NCI-H1417 (cell line): ENCODE data around the gene PPP3CA.

ENCODE experiments used
- DNase-seq, 3 experiments: peaks; one replicate each; lab custom pipeline; 2025; lab: John Stamatoyannopoulos, UW

The PPP3CA gene

DNA sequence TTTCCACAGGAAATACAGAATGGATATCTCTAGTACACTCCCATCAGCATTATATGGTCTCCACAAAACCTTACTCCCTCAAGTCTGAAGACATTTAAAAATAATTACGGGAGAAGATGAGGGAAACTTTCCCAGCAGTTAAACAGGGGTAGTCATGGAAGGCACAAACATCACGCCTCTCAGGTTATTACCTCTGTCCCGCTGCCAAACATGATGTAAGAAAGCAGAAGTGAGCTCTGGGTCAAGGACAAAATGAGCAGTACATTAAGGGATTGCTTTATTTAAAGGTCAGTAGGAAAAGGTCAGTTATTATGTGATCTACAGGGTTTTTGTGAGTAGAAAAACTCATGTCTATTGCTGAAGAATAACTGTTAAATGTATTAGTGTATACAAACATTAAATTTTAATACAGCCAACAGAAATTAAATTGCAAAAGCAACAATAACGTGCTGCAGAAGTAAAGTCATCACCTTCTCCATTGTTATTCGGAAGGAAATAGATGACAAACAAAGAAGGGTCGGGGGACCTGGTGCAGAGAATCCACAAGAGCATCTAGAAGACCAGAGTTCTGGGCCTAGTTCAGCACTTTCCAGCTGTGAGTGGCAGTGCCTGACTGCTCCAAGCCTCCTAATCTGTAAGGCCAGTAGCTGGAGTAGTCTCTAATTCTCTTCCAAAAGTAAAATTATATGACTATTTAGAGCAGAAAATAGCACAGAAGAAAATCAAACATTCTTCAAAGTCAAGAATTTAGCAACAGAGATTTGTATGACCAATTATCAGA lies 171.2 kb downstream of the PPP3CA start:
- DNase-seq = no peak

GRCh38 chr4:101174679-101175345 lies 172.5 kb downstream of the PPP3CA start:
- no peak for DNase-seq

DNA sequence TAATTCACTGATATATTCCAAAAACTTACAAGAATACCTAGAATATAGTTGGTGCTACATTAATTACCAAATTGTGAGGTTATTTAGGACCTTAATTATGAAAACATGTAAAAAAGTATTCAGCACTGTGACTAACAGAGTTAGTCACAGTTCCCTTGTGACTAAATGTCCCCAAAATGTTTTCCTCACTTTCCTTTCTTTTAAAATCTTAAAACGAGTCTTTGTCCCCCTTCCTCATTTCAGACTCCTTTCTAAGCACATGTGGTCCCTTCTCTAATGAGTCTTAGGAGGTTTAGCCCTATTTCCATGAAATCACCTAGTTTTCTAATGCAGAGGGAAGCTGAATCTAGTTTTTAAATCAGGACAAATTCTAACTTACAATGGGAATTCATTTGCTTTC lies 175.0 kb downstream of the PPP3CA start:
- no peak for DNase-seq

DNA sequence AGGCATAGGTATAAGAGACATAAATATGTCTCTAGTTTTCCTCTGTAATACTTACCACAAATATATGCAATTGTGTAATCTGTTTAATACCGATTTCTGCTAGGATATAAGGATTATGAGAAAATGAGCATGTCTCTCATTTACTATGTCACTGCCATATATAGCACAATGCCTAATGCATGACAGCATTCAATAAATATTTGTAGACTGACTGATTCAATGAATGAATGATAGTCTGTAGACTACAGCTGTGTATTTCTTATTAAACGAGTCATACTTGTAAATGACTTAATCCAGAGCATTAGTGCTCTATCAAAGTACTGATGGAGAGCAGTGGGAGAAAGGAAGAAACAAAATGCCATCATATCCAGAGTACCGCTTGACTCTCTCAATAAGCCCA lies 175.6 kb downstream of the PPP3CA start:
- DNase-seq = no peak

DNA sequence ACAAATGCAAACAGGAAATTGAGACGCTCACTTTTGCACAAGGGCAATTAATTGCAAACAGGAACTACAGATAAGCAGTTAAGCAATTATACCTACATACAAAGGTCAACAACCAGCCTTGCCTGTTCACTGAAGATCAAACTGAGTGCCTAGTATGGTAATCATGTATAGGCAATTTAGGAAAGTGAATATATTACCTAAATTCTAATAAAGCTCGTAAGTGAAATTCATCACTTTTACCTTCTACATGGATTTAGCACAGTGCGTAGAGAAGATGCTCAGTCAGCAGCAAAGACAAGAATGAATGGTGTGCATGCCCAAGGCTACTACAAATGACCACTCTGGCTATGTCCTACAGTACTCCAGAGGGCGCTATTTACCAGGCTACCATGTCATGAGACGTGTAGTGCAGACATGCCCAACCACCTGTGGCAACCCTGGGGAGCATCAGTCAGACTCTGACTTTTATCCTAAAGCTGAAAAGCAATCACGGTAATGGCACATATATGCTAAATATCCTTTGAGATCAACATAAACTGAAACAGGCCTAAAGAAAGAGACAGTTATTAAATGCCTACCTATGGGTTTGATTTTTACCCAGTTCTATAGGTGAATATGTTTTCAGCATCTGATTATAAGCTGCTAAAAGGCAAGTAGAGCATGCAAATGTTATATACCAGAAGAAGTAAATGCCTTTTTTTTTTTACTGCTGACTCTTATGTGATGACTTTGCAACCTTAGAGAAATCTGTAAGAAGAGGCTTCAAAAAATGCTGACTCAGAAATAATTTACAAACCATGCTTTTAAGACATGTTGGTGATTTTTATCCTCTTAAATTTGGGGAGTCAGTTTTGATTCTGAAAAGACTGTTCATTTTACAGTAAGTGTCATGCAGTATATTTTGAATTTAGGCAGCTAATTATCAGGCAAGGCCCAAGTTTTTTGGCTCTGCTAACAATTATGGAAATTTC lies 178.0 kb downstream of the PPP3CA start:
- peak; percentile 56 to 92 (median 71) for DNase-seq

GRCh38 chr4:101163936-101164335 lies 183.4 kb downstream of the PPP3CA start:
- DNase-seq = no peak

DNA sequence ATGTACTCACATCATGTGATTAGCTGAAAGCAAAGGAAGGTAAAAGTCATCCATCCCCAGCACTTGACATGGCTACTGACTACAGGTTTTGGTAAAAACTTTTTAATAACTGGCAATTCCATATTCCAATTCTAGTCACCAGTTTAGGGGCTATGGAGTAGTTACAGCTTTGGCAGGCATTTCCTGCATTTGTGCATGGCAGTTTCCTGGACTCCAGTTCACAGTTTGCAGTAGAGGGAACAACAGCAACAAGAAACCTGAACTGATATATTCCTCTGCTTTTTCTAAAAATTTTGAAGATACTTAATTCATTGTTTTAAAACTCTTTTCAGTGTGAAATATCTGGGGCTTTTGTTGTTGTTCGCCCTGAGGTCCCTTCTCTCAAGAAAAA lies 184.3 kb downstream of the PPP3CA start:
- no peak for DNase-seq

- no peak for DNase-seq
These were observed 186.3 kb downstream of the PPP3CA start for GRCh38 chr4:101160792-101161592.

DNA sequence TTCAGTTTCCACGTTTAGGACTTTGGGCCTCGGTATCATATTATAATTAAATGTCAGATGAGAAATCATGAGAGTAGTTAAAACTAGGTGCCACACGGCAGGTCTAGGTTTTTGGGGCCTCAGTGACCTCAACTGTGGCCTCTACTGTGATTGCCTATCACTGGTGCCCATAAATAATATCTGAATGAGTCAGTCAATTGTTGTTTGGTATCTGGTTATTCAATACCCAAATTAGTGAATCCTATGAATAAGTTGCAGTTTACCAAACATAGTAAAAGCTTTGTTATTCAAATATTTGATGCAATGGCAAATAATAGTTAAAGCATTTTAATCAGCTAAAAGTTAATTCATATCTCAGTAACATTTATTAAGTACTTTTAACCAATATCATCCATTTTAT lies 188.8 kb downstream of the PPP3CA start:
- DNase-seq = no peak

GRCh38 chr4:101158134-101158482 lies 189.2 kb downstream of the PPP3CA start:
- no peak for DNase-seq

DNA sequence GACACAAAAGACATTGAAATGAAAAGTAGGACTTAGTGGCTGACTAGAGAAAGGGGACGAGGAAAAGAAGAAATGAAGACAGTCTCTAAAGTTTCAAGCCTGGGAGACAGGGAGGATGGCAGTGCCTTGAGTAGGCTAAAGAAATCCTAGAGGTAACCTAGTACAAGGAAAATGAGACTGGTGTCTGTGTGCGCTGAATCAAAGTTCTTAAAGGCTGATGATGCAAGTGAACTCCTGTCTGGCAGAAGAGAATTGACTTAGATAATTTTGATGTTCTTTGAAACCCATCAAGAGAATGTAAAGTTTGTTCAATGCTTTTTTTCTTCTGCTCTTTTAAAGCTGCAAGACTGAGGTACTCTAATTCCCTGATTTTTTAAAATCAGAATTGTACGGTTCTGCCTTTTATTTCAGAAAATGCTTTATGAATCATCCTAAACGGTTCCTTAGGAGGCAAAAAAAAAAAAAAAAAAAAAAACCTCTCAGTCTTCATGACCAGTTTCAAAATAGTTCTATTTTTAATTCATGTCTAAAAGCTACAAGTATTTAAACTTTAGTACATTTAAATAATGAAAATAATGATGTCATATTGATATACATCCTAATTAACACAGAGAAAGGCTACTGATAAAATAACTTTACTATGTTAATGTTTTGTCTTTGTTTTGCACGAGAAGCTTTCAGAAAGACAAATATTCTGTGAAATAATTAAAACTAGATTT lies 189.8 kb downstream of the PPP3CA start:
- DNase-seq = no peak

DNA sequence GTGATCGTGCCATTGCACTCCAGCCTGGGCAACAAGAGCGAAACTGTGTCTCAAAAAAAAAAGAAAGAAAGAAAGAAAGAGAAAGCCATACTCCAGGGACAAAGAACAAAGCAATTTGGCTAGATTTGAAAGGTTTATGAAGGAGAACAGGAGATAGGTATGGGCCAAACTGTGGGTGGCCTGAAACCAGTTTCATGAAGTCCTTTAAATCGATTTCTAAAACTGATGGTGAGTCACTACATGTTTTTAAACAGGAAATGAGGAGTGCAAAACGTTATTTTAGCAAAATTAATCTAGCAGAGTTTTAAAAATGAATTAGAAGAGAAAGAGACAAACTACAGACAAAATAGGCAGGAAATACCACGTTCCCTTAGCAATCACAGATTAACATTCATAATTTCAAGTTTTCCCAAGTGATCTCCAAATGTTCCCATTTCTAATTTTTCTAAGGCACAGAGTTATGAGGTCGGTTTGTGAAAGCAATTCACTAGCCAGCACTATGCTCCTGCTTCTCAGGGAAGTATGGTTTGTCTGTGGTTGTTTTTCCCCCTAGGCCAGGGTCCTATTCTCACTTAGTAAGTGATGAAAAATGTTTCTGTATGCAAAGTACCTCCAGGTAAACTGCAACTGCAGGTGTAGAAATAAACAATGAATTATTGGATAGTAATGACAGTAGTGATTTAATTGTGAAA lies 190.6 kb downstream of the PPP3CA start:
- no peak for DNase-seq

- no peak for DNase-seq
These were observed 191.4 kb downstream of the PPP3CA start for GRCh38 chr4:101155945-101156344.

- DNase-seq = no peak
These were observed 192.0 kb downstream of the PPP3CA start for GRCh38 chr4:101155368-101155767.

- peak in 1 of 3 experiments; percentile 43 for DNase-seq
These were observed 193.7 kb downstream of the PPP3CA start for GRCh38 chr4:101153653-101154052.

DNA sequence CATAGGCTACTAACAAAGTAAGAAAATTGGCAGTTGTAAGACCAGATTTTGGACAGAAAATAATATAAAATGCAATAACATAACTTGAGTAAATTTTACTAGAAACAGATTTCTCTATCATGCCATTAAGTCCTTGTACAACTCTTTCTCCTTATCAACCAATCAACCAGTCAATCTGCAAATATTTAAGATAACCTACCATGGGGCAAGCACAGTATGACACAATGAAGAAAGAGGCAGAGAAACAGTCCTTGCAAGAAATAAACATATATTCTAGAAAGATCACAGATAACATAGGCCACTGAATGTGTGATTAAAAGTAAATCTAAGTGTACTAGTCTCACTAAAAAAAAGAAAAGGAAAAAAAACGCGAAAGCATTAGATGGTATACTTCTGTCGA lies 194.8 kb downstream of the PPP3CA start:
- DNase-seq = no peak

DNA sequence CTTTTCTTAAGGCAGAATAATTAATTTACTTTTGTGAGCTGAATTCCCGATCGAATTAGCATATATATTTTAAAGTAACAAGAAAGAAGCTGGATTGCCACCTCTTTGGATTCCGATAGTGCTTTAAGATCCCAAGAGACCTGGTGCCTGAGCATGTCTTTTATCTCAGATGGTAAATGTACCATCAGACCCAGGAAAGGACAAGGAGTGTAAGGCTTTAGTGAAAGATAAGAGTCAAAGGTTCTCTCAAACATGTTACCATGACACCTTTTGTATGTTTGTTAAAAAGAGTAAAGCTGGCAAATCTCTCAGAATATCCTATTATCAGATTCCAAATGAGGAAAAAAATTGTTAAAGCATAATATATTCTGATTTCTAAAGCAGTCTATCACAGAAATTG lies 198.8 kb downstream of the PPP3CA start:
- DNase-seq = no peak

DNA sequence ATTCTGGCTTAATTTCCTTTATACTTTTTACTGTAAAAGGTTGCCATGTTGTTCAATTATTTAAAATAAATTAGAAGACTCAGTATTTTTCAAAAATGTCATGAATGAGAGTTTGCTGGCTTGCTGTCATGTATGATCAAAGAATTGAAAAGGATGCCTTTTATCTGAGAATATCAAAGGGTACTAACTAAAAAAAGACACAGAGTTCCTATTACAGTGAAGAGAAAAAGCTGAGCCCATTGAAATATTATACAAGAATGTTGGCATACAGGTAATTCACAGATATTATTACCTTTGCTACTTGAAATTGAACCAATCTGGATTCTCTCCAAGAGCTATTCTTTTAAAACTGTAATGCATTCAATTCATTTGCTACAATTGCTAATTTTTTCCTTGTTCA lies 200.0 kb downstream of the PPP3CA start:
- DNase-seq = no peak

DNA sequence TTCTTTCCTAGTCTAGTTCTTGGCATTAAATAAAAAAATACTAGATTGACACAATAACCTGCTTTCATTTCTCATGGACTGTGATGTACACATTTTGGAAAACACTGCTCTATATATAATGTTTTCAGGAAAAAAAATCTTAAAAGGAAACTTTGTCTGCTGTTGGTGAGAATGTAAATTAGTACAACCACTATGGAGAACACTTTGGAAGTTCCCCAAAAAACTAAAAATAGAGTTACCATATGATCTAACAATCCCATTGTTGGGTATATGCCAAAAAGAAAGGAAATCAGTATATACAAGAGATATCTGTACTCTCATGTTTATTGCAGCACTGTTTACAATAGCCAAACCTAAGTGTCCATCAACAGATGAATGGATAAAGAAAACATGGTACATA lies 202.3 kb downstream of the PPP3CA start:
- no peak for DNase-seq

- DNase-seq = no peak
These were observed 205.1 kb downstream of the PPP3CA start for GRCh38 chr4:101142259-101142658.

- no peak for DNase-seq
These were observed 205.5 kb downstream of the PPP3CA start for GRCh38 chr4:101141855-101142254.
